ENCODE measurements around the gene MUL1.

The MUL1 gene

GRCh38 chr1:20534659-20535417, 26.9 kb upstream of the MUL1 start:
- no peak overlapping the region for H2AFZ ChIP-seq (ENCODE audit: low read length)
- peaks cover 93% of the 10 kb centered on the region for H3K27me3 ChIP-seq (replicated peaks; ENCODE audit: insufficient read depth, low read length)
- TF ChIP-seq EZH2phosphoT487 (IDR thresholded peaks at IDR 0.05; ENCODE audit: low read length) (no peak), EZH2 (optimal IDR thresholded peaks at IDR 0.05; ENCODE audit: low read depth, low read length) (no peak), CTCF (IDR thresholded peaks at IDR 0.05; ENCODE audit: low read length) (no peak)
- H3K27ac ChIP-seq (ENCODE audit: low read length) = no peak overlapping the region
- no peaks in the 10 kb centered on the region for H3K36me3 ChIP-seq (replicated peaks; ENCODE audit: insufficient read depth, low read length)
- H3K4me3 ChIP-seq (ENCODE audit: low read length) = no peak overlapping the region
- H3K79me2 ChIP-seq (ENCODE audit: low read length) = no peaks in the 10 kb centered on the region
- H4K20me1 ChIP-seq (ENCODE audit: insufficient read depth, low read length) = no peaks in the 10 kb centered on the region
- H3K4me1 ChIP-seq (ENCODE audit: low read length) = no peaks in the 10 kb centered on the region
- H3K4me2 ChIP-seq (ENCODE audit: low read depth, low read length) = no peak overlapping the region
- H3K9me3 ChIP-seq (replicated peaks; ENCODE audit: insufficient read depth, low read length) = no peaks in the 10 kb centered on the region
- H3F3A ChIP-seq (ENCODE audit: insufficient read depth, low read length) = no peaks in the 10 kb centered on the region
- no peak overlapping the region for H3K9ac ChIP-seq (ENCODE audit: low read length)
- H3K9me2 ChIP-seq (replicated peaks; ENCODE audit: insufficient read depth, low read length) = no peaks in the 10 kb centered on the region
- no peak for DNase-seq

GRCh38 chr1:20533635-20534034, 25.7 kb upstream of the MUL1 start:
- no peaks in the 10 kb centered on the region for H3K36me3 ChIP-seq (replicated peaks; ENCODE audit: insufficient read depth, low read length)
- no peaks in the 10 kb centered on the region for H4K20me1 ChIP-seq (ENCODE audit: insufficient read depth, low read length)
- H3K9me2 ChIP-seq (replicated peaks; ENCODE audit: insufficient read depth, low read length) = no peaks in the 10 kb centered on the region
- H3K9me3 ChIP-seq (replicated peaks; ENCODE audit: insufficient read depth, low read length) = no peaks in the 10 kb centered on the region
- H3K9ac ChIP-seq (ENCODE audit: low read length) = no peak overlapping the region
- no peaks in the 10 kb centered on the region for H3K79me2 ChIP-seq (ENCODE audit: low read length)
- H3K27ac ChIP-seq (ENCODE audit: low read length) = no peak overlapping the region
- no peak overlapping the region for H3K4me2 ChIP-seq (ENCODE audit: low read depth, low read length)
- no peaks in the 10 kb centered on the region for H3F3A ChIP-seq (ENCODE audit: insufficient read depth, low read length)
- DNase-seq = no peak
- no peak for TF ChIP-seq CTCF (IDR thresholded peaks at IDR 0.05; ENCODE audit: low read length)
- no peak for TF ChIP-seq EZH2 (optimal IDR thresholded peaks at IDR 0.05; ENCODE audit: low read depth, low read length)
- H3K4me3 ChIP-seq (ENCODE audit: low read length) = no peak overlapping the region
- peaks cover 93% of the 10 kb centered on the region for H3K27me3 ChIP-seq (replicated peaks; ENCODE audit: insufficient read depth, low read length)
- H2AFZ ChIP-seq (ENCODE audit: low read length) = no peak overlapping the region
- no peaks in the 10 kb centered on the region for H3K4me1 ChIP-seq (ENCODE audit: low read length)

GRCh38 chr1:20530901-20531300, 22.9 kb upstream of the MUL1 start:
- no peak overlapping the region for H3K27ac ChIP-seq (ENCODE audit: low read length)
- H3K4me3 ChIP-seq (ENCODE audit: low read length) = no peak overlapping the region
- H2AFZ ChIP-seq (ENCODE audit: low read length) = no peak overlapping the region
- H3K9ac ChIP-seq (ENCODE audit: low read length) = no peak overlapping the region
- H3K79me2 ChIP-seq (ENCODE audit: low read length) = no peaks in the 10 kb centered on the region
- no peaks in the 10 kb centered on the region for H3K9me3 ChIP-seq (replicated peaks; ENCODE audit: insufficient read depth, low read length)
- TF ChIP-seq EZH2 (optimal IDR thresholded peaks at IDR 0.05; ENCODE audit: low read depth, low read length) (no peak), EZH2phosphoT487 (IDR thresholded peaks at IDR 0.05; ENCODE audit: low read length) (no peak), CTCF (IDR thresholded peaks at IDR 0.05; ENCODE audit: low read length) (no peak)
- no peaks in the 10 kb centered on the region for H4K20me1 ChIP-seq (ENCODE audit: insufficient read depth, low read length)
- no peaks in the 10 kb centered on the region for H3F3A ChIP-seq (ENCODE audit: insufficient read depth, low read length)
- no peaks in the 10 kb centered on the region for H3K36me3 ChIP-seq (replicated peaks; ENCODE audit: insufficient read depth, low read length)
- no peaks in the 10 kb centered on the region for H3K9me2 ChIP-seq (replicated peaks; ENCODE audit: insufficient read depth, low read length)
- no peak overlapping the region for H3K4me2 ChIP-seq (ENCODE audit: low read depth, low read length)
- DNase-seq = no peak
- peaks cover 98% of the 10 kb centered on the region for H3K27me3 ChIP-seq (replicated peaks; ENCODE audit: insufficient read depth, low read length)
- no peaks in the 10 kb centered on the region for H3K4me1 ChIP-seq (ENCODE audit: low read length)
